ENCODE data around the gene MARK3.
A peak's percentile ranks its signal among the peaks of the same experiment; 100 is the strongest.

The MARK3 gene

DNA sequence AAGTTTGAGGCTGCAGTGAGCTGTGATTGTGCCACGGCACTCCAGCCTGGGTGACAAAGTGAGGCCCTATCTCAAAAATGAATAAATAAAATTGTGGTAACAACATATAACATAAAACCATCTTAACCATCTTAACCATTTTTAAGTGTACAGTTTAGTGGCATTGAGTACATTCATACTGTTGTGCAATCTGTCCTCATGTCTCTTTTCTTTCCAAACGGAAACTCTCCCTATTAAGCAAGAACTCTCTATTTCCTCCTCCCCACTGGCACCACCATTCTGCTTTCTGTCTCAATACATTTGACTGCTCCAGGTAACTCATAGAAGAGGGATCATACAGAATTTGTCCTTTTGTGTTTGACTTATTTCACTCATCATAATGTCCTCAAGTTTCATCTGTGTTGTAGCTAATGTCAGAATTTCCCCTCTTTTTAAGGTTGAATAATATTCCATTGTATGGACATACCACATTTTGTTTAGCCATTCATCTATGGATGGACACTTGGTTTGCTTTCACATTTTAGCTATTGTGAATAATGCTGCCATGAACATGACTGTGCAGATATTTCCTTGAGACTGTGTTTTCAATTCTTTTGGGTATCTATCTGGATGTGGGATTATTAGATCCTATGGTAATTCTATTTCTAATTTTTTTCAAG is 4.4 kb upstream of the MARK3 start:
- no peaks in the 10 kb centered on the region for H3K4me1 ChIP-seq
- no peak overlapping the region for H3K27ac ChIP-seq
- no peaks in the 10 kb centered on the region for H3K79me2 ChIP-seq
- no peak overlapping the region for H3K4me2 ChIP-seq (ENCODE audit: low read length)
- TF ChIP-seq, protein P1, sequence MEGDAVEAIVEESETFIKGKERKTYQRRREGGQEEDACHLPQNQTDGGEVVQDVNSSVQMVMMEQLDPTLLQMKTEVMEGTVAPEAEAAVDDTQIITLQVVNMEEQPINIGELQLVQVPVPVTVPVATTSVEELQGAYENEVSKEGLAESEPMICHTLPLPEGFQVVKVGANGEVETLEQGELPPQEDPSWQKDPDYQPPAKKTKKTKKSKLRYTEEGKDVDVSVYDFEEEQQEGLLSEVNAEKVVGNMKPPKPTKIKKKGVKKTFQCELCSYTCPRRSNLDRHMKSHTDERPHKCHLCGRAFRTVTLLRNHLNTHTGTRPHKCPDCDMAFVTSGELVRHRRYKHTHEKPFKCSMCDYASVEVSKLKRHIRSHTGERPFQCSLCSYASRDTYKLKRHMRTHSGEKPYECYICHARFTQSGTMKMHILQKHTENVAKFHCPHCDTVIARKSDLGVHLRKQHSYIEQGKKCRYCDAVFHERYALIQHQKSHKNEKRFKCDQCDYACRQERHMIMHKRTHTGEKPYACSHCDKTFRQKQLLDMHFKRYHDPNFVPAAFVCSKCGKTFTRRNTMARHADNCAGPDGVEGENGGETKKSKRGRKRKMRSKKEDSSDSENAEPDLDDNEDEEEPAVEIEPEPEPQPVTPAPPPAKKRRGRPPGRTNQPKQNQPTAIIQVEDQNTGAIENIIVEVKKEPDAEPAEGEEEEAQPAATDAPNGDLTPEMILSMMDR (IDR thresholded peaks at IDR 0.05) = no peak
- H3K9ac ChIP-seq = no peak overlapping the region
- H3K4me3 ChIP-seq (ENCODE audit: low read depth, low read length) = no peak overlapping the region
- H3K36me3 ChIP-seq (ENCODE audit: control insufficient read depth, insufficient read depth, low read length) = no peaks in the 10 kb centered on the region
- no peaks in the 10 kb centered on the region for H3K9me3 ChIP-seq (ENCODE audit: control insufficient read depth, low read length)
- no peak overlapping the region for H2AFZ ChIP-seq
- no peaks in the 10 kb centered on the region for H3K27me3 ChIP-seq (ENCODE audit: control insufficient read depth, insufficient read depth, low read length)

DNA sequence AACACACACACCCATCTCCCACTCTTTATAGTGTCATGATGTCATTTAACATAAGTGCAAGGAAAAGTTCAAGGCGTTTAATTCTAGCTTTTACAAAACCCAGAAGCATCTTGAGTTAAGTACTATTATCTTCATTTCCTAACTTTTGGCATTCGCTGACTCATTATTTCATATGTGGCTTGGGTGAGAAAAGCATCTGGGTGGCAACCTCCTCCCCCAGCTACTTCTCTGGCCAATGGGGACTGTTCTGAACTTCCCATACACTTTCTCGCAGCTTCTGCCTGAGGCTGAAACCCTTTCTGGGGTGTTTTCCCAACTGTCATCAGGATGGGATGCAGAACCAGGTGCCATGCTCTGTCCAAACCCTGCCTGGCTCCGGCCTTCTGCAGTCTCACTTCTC is 2.8 kb upstream of the MARK3 start:
- H3K27ac ChIP-seq = no peak overlapping the region
- H2AFZ ChIP-seq = no peak overlapping the region
- H3K36me3 ChIP-seq (ENCODE audit: control insufficient read depth, insufficient read depth, low read length) = no peaks in the 10 kb centered on the region
- peaks cover 11% of the 10 kb centered on the region for H3K79me2 ChIP-seq
- H3K27me3 ChIP-seq (ENCODE audit: control insufficient read depth, insufficient read depth, low read length) = no peaks in the 10 kb centered on the region
- TF ChIP-seq, protein P1 (IDR thresholded peaks at IDR 0.05) = no peak
- H3K9ac ChIP-seq = no peak overlapping the region
- no peak overlapping the region for H3K4me3 ChIP-seq (ENCODE audit: low read depth, low read length)
- no peaks in the 10 kb centered on the region for H3K4me1 ChIP-seq
- no peak overlapping the region for H3K4me2 ChIP-seq (ENCODE audit: low read length)
- no peaks in the 10 kb centered on the region for H3K9me3 ChIP-seq (ENCODE audit: control insufficient read depth, low read length)

DNA sequence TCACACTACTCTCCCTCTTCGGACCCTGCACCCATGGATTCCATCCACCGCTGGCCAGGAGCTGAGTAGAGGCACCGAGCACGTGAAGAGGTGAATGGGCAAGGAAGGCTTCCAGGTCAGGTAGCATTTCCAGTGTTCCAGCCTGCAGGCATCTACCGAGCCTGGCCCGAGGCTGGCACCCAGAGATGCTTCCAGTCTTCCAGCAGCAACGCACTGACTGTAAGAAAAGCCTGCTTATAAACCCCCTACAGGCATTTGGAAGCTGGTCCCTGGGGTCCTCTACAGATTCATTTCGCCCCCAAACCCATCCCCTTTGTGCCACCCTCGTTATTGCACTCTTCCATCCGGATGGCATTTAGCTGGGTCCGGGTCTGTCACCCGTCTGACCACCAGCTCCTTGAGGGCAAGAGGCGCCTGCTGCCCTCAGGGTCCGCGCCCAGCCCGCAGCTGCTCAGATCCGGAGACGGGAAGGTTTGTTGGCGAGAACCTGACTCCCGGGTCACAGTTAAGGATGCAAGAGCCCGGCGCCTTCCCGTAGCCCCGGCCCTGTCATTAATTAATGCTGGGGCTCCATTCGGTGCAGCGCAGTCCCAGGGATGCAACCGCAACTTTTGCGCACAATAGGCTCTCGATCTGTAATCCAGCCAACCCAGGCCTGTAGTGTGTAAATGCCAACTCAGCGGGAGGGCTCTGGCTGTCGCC is 614 bp upstream of the MARK3 start:
- Histone ChIP-seq H3K79me2 (peaks cover 29% of the 10 kb centered on the region), H3K4me3 (ENCODE audit: low read depth, low read length) (peak overlapping the region; percentile 91), H3K9ac (no peak overlapping the region), H3K9me3 (ENCODE audit: control insufficient read depth, low read length) (no peaks in the 10 kb centered on the region), H3K4me1 (peaks cover 12% of the 10 kb centered on the region), H3K27ac (peak overlapping the region; percentile 94), H3K36me3 (ENCODE audit: control insufficient read depth, insufficient read depth, low read length) (no peaks in the 10 kb centered on the region), H3K4me2 (ENCODE audit: low read length) (peak overlapping the region; percentile 83), H2AFZ (peak overlapping the region; percentile 94), H3K27me3 (ENCODE audit: control insufficient read depth, insufficient read depth, low read length) (no peaks in the 10 kb centered on the region)
- TF ChIP-seq, protein P1 (IDR thresholded peaks at IDR 0.05) = no peak

DNA sequence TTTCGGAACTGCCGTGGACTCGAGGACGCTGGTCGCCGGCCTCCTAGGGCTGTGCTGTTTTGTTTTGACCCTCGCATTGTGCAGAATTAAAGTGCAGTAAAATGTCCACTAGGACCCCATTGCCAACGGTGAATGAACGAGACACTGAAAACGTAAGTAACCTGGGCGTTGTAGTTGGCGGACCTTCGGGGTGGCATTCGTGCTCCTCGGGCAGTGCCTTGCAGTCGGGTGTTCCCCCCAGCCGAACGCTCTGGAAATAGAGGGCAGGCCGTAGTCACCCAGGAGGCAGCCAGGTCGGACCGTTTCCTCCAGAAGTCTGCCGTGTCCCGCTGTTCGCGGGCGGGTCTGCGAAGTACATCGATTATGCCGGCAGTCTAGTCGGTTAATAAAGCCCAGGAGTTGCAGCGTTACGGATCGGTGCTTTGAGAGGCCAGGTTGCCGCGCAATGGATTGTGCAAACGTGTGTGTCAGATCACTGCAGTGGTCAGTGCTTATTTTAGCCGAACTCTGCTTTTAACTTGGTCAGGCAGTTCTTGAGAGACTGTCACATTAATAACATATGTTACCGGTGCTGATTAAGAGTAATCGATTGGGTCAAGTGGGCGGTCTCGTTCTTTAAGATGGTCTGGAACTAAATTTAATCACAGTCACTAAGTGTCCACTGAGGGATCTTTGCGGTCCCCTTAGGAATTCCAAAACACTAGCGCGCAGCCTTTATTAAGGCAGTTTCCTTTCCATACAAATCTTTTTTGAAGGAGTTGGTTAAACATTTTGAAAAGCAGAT is 906 bp downstream of the MARK3 start:
- Histone ChIP-seq H3K9me3 (ENCODE audit: control insufficient read depth, low read length) (no peaks in the 10 kb centered on the region), H3K4me3 (ENCODE audit: low read depth, low read length) (peak overlapping the region; percentile 91), H3K27ac (peak overlapping the region; percentile 94), H3K27me3 (ENCODE audit: control insufficient read depth, insufficient read depth, low read length) (no peaks in the 10 kb centered on the region), H3K4me2 (ENCODE audit: low read length) (peak overlapping the region; percentile 83), H2AFZ (peak overlapping the region; percentile 94), H3K36me3 (ENCODE audit: control insufficient read depth, insufficient read depth, low read length) (no peaks in the 10 kb centered on the region), H3K9ac (peak overlapping the region; percentile 87), H3K79me2 (peaks cover 39% of the 10 kb centered on the region), H3K4me1 (peaks cover 12% of the 10 kb centered on the region)
- TF ChIP-seq, protein P1 (IDR thresholded peaks at IDR 0.05) = no peak

All from parathyroid adenoma (tissue), 2 donors.